ENCODE data around the gene RPL6.
"Not testable (repeated sequence)": the region's sequence is repeated elsewhere in the genome, so short reads cannot be mapped to it uniquely, and the experiment has no call there.

RPL6 gene

GRCh38 chr12:112419297-112420133, 10.1 kb upstream of the RPL6 start:
- peak in 1 of 2 donors; percentile 30 for DNase-seq (ENCODE audit: low read depth in 2 of 2)

DNA sequence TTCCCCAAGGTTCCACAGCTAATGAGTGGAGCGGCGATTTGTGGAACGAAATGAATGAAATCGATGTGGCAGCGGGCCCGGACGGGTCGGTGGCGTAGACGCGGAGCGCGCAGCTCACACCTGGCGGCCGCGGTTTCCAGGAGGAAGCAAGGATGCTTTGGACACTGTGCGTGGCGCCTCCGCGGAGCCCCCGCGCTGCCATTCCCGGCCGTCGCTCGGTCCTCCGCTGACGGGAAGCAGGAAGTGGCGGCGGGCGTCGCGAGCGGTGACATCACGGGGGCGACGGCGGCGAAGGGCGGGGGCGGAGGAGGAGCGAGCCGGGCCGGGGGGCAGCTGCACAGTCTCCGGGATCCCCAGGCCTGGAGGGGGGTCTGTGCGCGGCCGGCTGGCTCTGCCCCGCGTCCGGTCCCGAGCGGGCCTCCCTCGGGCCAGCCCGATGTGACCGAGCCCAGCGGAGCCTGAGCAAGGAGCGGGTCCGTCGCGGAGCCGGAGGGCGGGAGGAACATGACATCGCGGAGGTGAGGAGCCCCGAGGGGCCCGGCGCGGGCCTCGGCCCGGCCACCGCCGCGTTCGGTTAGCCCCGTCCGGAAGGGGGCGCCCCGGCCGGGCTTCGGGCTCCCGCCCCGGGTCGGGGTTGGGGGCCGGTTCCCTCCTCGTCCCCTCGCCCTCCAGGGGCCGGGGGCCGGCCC, 9.3 kb upstream of the RPL6 start, which contains the start of gene PTPN11:
TSS of gene PTPN11 (plus strand) at position 340 of the 689 bp plus-strand sequence. CDS start at position 505, 165 bp downstream.
- peak; percentile 86 to 92 for DNase-seq (ENCODE audit: low read depth in 2 of 2)

GRCh38 chr12:112418273-112418607, 8.8 kb upstream of the RPL6 start:
- no peak for DNase-seq (ENCODE audit: low read depth in 2 of 2)

GRCh38 chr12:112415457-112415856, 6.1 kb upstream of the RPL6 start:
- DNase-seq (ENCODE audit: low read depth in 2 of 2): not testable (repeated sequence)

- DNase-seq (ENCODE audit: low read depth in 2 of 2): no peak
Observed at GRCh38 chr12:112413855-112414625, 4.6 kb upstream of the RPL6 start.

DNA sequence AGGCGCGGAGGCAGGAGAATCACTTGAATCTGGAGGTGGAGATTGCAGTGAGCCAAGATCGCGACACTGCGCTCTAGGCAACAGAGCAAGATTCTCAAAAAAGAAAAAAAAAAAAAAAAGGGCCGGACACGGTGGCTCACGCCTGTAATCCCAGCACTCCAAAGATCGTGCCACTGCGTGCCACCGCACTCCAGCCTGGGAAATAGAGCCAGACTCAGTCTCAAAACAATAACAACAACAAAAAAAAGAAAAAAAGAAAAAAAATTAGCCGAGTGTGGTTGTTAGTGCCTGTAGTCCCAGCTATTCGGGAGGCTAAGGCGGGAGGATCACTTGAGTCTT, 470 bp upstream of the RPL6 start:
- DNase-seq (ENCODE audit: low read depth in 2 of 2): no peak

DNA sequence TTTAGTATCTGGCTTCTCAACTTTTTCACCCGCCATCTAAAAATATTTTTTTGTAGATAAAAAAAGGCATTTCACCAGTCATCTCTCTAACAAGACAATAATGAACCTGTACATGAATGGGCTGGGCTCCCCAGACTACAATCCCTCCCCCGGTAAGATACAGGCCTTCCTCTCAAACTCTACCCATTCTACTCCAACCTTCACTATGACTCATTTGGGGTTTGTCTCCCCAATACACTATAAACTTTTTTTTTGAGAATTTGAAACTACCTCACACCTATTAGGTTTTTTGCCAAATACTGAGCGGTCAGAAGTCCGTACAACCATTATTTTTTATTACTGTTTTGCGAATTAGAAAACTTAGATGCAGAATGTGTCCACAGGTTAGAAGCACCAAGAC, 784 bp downstream of the RPL6 start:
- no peak for DNase-seq (ENCODE audit: low read depth in 2 of 2)

- not testable (repeated sequence) for DNase-seq (ENCODE audit: low read depth in 2 of 2)
Observed at GRCh38 chr12:112407683-112408082, 1.7 kb downstream of the RPL6 start.

GRCh38 chr12:112406519-112407488, 2.6 kb downstream of the RPL6 start:
- DNase-seq (ENCODE audit: low read depth in 2 of 2): no peak

- no peak for DNase-seq (ENCODE audit: low read depth in 2 of 2)
Observed at GRCh38 chr12:112401903-112402498, 7.4 kb downstream of the RPL6 start.

GRCh38 chr12:112401054-112401453, 8.4 kb downstream of the RPL6 start:
- no peak for DNase-seq (ENCODE audit: low read depth in 2 of 2)

DNA sequence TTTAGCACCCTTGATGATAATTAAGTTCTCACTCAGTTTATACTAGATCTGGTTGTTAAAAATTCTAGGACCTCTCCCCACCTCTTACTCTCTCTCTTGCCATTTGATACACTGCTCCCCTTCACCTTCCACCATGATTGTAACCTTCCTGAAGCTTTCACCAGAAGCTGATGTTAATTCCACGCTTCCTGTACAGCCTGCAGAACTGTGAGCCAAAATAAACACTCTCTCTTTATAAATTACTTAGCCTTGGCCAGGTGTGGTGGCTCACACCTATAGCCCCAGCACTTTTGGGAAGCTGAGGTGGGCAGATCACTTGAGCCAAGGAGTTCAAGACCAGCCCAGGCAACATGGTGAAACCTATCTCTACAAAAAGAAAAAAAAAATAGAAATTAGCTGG, 16.1 kb downstream of the RPL6 start:
- DNase-seq (ENCODE audit: low read depth in 2 of 2): no peak

DNA sequence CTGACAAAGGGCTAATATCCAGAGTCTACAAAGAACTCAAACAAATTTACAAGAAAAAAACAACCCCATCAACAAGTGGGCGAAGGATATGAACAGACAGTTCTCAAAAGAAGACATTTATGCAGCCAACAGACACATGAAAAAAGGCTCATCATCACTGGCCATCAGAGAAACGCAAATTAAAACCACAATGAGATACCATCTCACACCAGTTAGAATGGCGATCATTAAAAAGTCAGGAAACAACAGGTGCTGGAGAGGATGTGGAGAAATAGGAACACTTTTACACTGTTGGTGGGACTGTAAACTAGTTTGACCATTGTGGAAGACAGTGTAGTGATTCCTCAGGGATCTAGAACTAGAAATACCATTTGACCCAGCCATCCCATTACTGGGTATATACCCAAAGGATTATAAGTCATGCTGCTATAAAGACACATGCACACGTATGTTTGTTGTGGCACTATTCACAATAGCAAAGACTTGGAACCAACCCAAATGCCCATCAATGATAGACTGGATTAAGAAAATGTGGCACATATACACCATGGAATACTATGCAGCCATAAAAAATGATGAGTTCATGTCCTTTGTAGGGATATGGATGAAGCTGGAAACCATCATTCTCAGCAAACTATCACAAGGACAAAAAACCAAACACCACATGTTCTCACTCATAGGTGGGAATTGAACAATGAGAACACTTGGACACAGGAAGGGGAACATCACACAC, 19.3 kb downstream of the RPL6 start:
- DNase-seq (ENCODE audit: low read depth in 2 of 2): not testable (repeated sequence)

DNA sequence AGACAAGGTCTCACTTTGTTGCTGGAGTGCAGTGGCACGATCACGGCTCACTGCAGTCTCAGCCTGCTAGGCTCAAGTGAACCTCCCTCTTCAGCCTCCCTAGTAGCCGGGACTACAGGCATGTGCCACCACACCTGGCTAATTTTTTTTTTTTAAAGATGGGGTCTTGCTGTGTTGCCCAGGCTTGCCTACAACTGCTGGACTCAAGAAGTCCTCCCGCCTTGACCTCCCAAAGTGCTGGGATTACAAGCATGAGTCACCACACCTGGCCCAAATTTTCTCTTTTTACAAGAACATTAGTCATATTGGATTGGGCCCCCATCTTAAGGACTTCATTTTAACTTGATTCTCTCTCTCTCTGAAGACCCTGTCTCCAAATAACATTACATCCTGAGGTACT, 20.2 kb downstream of the RPL6 start:
- DNase-seq (ENCODE audit: low read depth in 2 of 2): no peak

DNA sequence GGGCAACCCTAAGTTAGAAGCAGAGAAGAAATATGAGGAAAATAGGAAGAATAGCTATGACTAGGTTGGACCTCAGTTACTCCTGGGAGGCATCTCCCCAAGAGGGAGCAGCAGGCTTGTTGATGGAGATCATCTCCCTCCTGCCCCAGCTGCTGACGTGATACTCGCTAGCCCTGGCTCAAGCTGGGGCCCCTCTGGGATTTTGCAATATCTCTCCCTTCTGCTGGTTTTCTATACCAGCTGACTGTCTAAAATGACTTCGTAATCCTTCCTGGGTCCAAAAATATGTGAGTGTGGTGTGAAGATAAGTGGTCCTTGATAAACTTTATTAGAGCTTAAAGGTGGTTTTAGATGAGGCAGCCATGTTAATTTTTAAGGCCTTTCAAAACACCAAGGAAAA, 22.7 kb downstream of the RPL6 start:
- no peak for DNase-seq (ENCODE audit: low read depth in 2 of 2)

DNA sequence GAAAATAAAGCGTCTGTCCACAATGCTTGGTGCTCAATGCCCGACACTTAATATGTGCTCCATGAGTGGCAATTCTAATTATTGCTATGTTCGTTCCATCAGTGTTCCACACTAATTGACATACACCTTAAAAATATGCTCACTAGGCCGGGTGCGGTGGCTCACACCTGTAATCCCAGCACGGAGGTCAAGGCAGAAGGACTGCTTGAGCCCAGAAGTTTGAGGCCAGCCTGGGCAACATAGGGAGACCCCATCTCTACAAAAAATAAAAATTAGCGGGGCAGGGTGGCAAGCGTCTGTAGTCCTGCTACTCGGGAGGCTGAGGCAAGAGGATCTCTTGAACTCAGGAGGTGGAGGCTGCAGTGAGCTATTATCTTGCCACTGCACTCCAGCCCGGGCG, 26.5 kb downstream of the RPL6 start:
- DNase-seq (ENCODE audit: low read depth in 2 of 2): no peak

DNA sequence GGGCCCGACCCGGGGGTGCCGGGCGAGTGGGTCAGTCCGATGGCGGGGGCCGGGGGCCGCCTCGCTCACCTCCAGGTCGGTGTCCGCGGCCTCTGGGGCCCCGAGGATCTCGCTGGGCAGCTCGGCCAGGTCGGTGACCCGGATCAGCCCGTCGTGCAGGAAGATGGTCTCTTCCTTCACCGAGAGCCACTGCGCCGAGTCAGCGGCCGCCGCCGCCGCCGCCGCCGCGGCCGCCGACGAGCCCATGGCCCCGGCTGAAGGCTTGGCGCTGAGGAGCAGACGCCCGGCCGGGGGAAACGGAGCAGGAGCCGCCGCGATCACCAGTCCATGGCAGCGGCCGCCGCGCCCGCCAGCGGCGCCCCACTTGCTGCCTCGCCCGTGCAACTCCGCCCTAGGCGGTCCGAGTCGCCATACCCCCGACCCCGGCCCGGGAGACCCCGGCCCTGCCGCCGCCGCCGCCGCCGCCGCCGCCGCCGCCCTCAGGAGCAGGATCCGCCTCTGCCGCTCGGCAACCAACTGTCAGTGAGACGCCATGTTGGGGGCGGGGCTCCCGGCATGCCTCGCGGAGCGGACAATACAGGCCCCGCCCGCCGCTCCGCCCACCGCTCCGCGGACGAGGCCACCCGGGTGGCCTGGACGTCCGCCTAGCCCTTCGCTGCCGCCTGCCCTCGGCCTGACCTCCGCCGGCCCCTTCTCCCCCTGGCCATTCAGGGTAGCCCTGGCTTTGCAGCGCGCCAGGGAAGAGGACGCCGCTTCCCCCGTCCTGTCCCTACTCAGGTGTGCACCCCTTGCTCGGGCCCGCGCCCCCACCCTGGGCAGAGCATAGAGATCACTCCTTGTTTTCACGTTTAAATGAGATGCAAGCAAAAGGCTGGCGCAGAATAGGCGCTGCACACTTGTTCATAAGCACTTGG, 27.3 kb downstream of the RPL6 start, which contains the start of gene HECTD4:
TSS of gene HECTD4 (minus strand) at position 549 of the 914 bp plus-strand sequence. CDS start at position 246, 303 bp downstream.
- DNase-seq (ENCODE audit: low read depth in 2 of 2): peak; percentile 96

GRCh38 chr12:112381406-112381882, 28.0 kb downstream of the RPL6 start:
- no peak for DNase-seq (ENCODE audit: low read depth in 2 of 2)

Data from stimulated activated CD4-positive, alpha-beta T cell treated with anti-CD3 and anti-CD28 coated beads, Interleukin-4, amount 100 ng/mL, for 48 hours (primary cell).